OCI-M1 (cell line): ENCODE results near the gene ALDH3B2.
"Not testable (repeated sequence)": the region's sequence is repeated elsewhere in the genome, so short reads cannot be mapped to it uniquely, and the experiment has no call there.

Experiments
- DNase-seq: peaks from one replicate; lab custom pipeline; 2025; lab: John Stamatoyannopoulos, UW

ALDH3B2 gene

GRCh38 chr11:67685641-67686332 lies 11.4 kb upstream of the ALDH3B2 start:
- DNase-seq: peak; percentile 67

DNA sequence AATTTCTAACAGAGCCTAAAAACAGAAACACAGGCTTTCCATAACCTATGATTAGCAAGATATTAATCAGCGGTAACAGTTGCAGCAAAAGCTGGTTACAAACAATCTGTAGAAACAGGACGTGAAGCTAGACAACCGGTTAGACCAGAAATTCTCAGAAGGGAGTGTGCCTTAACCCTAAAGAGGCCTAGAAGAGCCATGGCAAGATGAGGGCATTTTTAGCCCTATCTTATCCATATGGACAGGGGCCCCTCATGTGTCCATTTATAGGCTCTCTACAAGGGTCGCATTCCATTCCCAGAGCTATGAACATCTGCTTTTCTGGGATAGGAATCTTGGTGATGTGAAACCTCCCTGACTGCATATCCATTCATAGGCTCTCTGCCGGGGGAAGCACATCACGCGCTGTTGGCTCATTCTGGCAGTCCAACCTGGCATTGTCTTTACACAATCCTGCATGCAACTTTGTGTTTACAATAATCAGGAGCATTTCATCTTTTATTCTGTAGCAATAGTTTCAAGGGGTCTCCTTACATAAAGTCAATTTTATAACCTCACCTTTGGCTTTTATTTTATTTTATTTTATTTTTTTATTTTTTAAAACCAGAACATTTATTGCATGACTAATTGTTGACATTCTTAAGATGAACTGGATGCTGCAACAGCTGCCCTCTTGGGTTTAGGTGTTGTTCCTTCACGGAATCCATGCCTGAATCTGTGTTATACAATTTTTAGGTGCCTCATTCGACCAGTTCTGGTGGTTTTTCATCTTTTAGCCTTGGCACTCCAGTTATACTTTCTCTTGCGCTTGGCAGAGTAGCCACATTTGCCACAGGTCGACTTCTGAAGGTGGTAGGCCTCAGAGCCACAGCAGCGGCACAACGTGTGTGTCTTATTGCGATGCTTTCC lies 8.0 kb upstream of the ALDH3B2 start:
- not testable (repeated sequence) for DNase-seq

DNA sequence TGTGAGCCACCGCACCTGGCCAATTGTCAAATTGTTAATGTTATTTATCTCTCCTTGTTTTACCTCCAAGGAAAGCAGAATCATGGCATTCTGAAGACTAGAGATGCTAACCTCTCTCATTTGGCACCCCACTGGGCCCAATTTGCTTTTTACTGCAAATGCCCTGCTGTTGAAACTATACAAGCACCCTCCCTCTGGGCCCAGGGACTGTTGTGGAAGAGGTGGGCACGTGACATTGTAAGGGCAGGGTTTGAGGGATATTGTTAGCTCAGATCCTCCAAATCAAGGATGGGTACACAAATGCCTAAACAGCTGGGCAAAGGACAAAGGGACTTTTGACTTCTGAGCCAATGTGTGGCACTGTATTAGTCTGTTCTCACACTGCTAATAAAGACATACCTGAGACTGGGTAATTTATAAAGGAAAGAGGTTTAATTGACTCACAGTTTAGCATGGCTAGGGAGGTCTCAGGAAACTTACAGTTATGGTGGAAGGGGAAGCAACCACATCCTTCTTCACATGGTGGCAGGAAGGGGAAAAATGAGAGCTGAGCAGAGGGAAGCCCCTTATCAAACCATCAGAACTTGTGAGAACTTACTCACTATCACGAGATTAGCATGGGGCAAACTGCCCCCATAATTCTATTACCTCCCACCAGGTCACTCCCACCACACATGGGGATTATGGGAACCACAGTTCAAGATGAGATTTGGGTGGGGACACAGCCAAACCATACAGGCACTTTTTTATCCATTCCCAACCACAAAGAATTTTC lies 6.5 kb upstream of the ALDH3B2 start:
- DNase-seq: peak; percentile 28

DNA sequence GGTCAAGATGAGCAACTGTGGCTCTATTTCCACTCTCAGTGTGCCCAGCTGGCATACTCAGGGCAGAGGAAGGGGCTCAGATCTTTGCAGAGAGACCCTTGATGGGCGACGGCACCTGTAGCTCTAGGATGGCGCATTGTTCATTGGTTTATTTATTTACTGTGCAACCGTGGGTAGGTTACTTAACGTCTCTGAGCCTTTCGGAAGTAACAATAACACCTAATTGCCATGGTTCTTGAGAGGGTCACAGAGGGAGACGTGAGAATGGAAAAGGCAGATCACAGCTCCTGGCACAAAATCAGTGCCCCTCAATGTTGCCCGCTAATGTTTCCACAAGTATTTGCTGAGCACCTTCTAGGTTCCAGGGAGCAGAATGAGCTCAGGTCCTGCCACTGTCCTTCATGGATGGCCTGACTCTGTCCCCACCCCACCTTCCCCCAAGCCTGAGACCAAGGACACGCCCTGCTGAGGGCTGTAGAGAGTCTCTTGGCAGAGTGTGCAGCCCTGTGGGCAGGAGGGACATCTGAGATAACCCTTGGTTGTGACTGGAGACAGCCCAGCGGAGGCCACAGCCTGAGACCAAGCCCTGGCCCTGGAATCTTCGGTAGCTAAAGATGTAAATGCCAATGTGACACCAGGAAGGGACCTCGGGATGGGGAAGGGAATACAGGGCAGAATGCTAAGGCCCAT lies 780 bp upstream of the ALDH3B2 start:
- DNase-seq: no peak

DNA sequence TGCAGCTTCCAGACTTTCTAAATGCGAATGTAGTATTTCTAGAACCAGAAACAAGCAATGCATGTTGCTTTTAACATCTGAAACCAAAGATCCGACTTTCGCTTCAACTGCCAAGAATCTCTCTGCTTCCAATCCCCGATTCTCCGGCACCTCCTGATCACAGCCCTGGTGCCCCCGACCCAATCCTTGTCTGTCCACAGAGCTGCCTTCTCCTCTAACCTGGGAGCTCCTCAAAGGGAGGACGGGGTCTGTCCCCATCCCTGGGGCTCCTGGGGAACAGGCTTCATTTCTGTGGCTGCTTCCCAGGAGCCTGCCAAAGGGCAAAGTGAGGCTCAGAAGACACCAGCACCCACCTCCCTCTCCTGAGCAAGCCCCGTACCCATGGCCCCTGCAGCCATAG lies 521 bp downstream of the ALDH3B2 start:
- DNase-seq: no peak

- no peak for DNase-seq
These were observed 1.1 kb downstream of the ALDH3B2 start for GRCh38 chr11:67673358-67673757.

DNA sequence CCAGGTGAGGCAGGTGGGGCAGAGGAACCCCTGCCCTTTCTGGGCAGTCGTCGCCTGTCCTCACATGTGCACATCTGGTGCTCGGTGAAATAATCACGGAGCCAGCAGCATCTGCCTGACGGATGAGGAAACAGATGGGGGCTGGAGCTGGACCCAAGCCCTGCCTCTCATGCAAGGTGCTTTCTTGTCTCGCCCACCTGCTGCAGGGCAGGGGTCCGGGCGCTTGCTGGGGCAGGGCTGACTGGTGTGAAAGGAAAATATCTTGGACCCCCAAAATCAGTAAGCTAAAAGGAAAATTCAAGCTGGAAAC lies 3.3 kb downstream of the ALDH3B2 start:
- DNase-seq: no peak

- no peak for DNase-seq
These were observed 3.9 kb downstream of the ALDH3B2 start for GRCh38 chr11:67670316-67671210.

DNA sequence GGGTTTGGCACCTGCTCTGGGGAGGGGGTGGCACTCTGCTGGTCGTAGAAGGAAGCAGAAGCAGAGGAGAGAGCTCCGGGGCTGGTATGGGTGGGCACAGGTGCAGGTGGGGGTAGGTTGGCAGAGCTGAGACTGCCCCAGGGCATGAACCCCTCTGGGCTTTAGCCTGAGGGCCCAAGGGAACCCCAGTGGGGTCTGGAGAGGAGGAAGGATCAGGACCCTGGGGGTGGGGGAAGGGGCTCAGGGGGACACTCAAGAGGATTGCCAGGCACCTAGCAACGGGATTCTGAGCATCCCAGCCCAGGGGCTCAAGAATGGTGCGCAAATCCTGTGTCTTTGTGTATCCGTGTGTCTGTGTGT lies 6.3 kb downstream of the ALDH3B2 start:
- no peak for DNase-seq

DNA sequence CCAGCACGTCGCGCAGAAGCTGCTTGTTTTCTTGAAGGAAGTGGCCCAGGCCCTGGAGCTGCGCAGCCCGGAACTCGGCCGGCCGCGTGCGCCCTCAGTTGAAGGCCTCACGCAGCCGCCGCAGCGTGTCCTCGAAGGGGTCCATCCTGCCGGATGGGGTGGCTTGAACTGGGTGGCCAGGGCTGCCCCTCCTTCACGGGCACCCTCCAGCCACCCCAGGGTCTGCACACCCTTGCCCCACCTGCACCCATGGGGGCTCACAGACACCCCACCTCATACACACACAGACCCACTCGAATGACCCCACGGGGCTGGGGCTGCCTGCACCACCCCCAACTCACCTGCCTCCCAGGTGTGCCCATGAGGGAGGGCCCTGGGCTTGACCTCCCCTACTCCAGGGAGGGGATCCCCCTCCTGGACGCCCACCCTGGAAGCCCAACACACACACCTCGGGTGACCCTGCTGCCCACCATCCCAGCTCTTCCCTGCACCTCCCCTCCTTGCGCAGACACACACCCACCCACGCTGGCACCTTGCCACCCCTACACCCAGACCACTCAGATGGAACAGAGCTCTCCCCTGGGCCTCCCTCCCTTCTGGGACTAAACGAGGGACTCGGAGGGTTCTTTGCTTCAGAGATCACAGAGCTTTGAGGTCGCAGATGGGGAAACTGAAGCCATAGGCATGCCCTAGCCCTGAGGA lies 6.8 kb downstream of the ALDH3B2 start:
- DNase-seq: no peak

GRCh38 chr11:67666676-67667489 lies 7.5 kb downstream of the ALDH3B2 start:
- no peak for DNase-seq

DNA sequence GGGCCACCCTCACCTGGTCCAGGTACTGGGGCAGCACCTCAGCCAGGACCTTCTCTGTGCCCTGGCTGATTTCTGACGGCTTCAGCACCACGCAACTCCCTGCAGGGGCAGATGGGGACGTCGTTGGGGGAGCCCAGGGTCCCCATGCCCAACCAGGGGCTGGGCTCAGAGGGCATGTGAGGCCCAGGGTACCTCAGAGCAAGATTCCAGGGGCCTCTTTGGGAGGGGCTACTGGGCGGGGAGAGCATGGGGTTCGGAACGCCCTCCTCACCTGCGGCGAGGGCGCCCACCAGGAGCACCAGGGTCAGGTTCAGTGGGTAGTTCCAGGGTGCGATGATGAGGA lies 8.1 kb downstream of the ALDH3B2 start:
- DNase-seq: no peak

- peak; percentile 5 for DNase-seq
These were observed 8.7 kb downstream of the ALDH3B2 start for GRCh38 chr11:67665541-67666302.

GRCh38 chr11:67664696-67665540 lies 9.5 kb downstream of the ALDH3B2 start:
- DNase-seq: no peak

- DNase-seq: no peak
These were observed 10.2 kb downstream of the ALDH3B2 start for GRCh38 chr11:67664213-67664585.

GRCh38 chr11:67663532-67664212 lies 10.8 kb downstream of the ALDH3B2 start:
- DNase-seq: no peak

- DNase-seq: no peak
These were observed 11.4 kb downstream of the ALDH3B2 start for GRCh38 chr11:67662835-67663531.
